Heart right ventricle (tissue), 16 donors: ENCODE data around the gene SF3B3. TPM values are rescaled to one million over a fixed set of nuclear protein-coding genes. Genes with fewer than 3 reads are reported as not detected.
A peak's percentile ranks its signal among the peaks of the same experiment; 100 is the strongest.

Experiments used
- ATAC-seq, 8 donors: fragments of 200-7000 bp; cut with Tn5 transposase; one replicate each; pipeline ENCODE4 v1.9.1; 2020; ENCODE audit warnings: mild to moderate bottlenecking in 8 of 8, moderate library complexity in 8 of 8, moderate number of reproducible peaks in 1 of 8
- DNase-seq, 2 donors: peaks; one replicate each; pipeline ENCODE4 v3.0.0-alpha.2; 2020
- H3K27ac ChIP-seq, 10 donors: fragments of 200-600 bp; sonication (generic) in 2 of 10; one replicate each; pipeline versions ENCODE4 v1.5.0 to v1.8.0; 2020 to 2022; ENCODE audit warnings: mild to moderate bottlenecking in 3 of 10
- H3K27me3 ChIP-seq, 7 donors: fragments of 200-600 bp; one replicate each; pipeline ENCODE4 v1.8.0; 2021 to 2022; ENCODE audit warnings: mild to moderate bottlenecking in 2 of 7
- H3K36me3 ChIP-seq, 9 donors: fragments of 200-600 bp; sonication (generic) in 1 of 9; one replicate each; pipeline versions ENCODE4 v1.5.0 to v1.8.0; 2020 to 2022; ENCODE audit warnings: mild to moderate bottlenecking in 2 of 9
- H3K4me1 ChIP-seq, 9 donors: fragments of 200-600 bp; sonication (generic) in 1 of 9; one replicate each; pipeline versions ENCODE4 v1.5.0 to v1.8.0; 2020 to 2022; ENCODE audit warnings: mild to moderate bottlenecking in 4 of 9
- H3K4me3 ChIP-seq, 10 donors: fragments of 200-600 bp; sonication (generic) in 2 of 10; one replicate each; pipeline versions ENCODE4 v1.5.0 to v1.8.0; 2020 to 2022; ENCODE audit warnings: mild to moderate bottlenecking in 7 of 10, moderate library complexity in 2 of 10
- H3K9me3 ChIP-seq, 11 donors: fragments of 200-600 bp in 10 of 11; sonication (generic) in 2 of 11; one replicate each; pipeline versions ENCODE4 v1.5.0 to v1.8.0; 2013 to 2022; ENCODE audit warnings: mild to moderate bottlenecking in 2 of 11, control low read depth in 1 of 11, moderate library complexity in 1 of 11
- CTCF ChIP-seq, 9 donors: fragments of 200-600 bp; sonication (generic) in 2 of 9; IDR thresholded peaks; one replicate each; pipeline versions ENCODE4 v1.5.0 to v1.8.0; 2021 to 2022; ENCODE audit warnings: antibody characterized with exemption in 9 of 9, mild to moderate bottlenecking in 5 of 9, moderate library complexity in 1 of 9
- WGBS, 2 donors: extraction: QIAGEN DNeasy Blood & Tissue Kit; methylation state at CpG; one replicate each; pipeline ENCODE4 v1.1.7; 2013; ENCODE audit warnings: inconsistent platforms in 1 of 2; 5-methylcytosine and 5-hydroxymethylcytosine counted together
- intact Hi-C, 10 donors: fragments of 100-400 bp; cut with DNase I; formaldehyde crosslinking; loops; one replicate each; pipeline versions ENCODE4 v1.11.1 to v1.14.2; 2022
- polyA plus RNA-seq, 2 donors: library from polyadenylated mRNA; stranded (reverse); fragments of 200-250 nt; gene quantifications; one replicate each; pipeline ENCODE4 v1.2.3, GENCODE V29; 2013
- total RNA-seq, 10 donors: library from RNA; stranded (reverse); fragmentation: NEBNext Ultra II Directional in 3 of 10; extraction: Animal tissue kit (Norgen Biotek cat#: 25700) in 3 of 10; gene quantifications; one replicate each; pipeline versions ENCODE4 v1.2.1 to v1.2.4, GENCODE V29; 2021 to 2023
- donor health status: Arrhythmogenic right ventricular cardiomyopathy.
- donor health status: ischemic (EF 13 %, LVEDD 7.1; RV severe dilation, severe dysfunction).
- donor health status: healthy with polysubstance abuse.
- donor health status: DM: no; HTN: yes; CAD: no.
- donor health status: DM: no; HTN: no; CAD: no.
- donor health status: ischemic (EF 25% LVEDD 6.9; RV normal size, moderate dysfunction).
- donor health status: ischemic (EF 25% LVEDD 5.7; RV mildly dilated, moderate dysfunction).
- donor health status: healthy.
- donor health status: DM: yes; HTN: yes; CAD: no.
- donor health status: Ischemic cardiomyopathy.
- donor health status: ischemic (EF 35%, LVEDD 5.7; RV mildly dilated, moderate dysfunction).
- donor health status: nonischemic (EF 11% LVEDD 7.7; RV severe dilation, severe dysfunction).
- donor health status: DM: yes; HTN: yes; CAD: no.
- donor health status: PGD.
- donor health status: ischemic (EF 29% LVEDD 5.4; RV normal size, mild dysfunction).
- donor health status: nonischemic (EF 23%, LVEDD 6.1; RV moderate dilation, normal function).

The SF3B3 gene
- total and polyA plus RNA-seq, 12 donors = 45.4 to 188 (median 159) TPM

GRCh38 chr16:70548936-70549335, 25.3 kb downstream of the SF3B3 start:
- Histone ChIP-seq H3K4me3 (no peak overlapping the region), H3K36me3 (peaks cover 0 to 100% (median 62%) of the 10 kb centered on the region in 9 donors), H3K27me3 (no peaks in the 10 kb centered on the region), H3K9me3 (no peaks in the 10 kb centered on the region), H3K27ac (no peak overlapping the region), H3K4me1 (peaks cover 0 to 30% (median 6%) of the 10 kb centered on the region in 9 donors)
- no peak for TF ChIP-seq CTCF (IDR thresholded peaks at IDR 0.05)
- intact Hi-C loops = no loop called here
- WGBS, 2 donors = 80 to 81% methylated on average over 2 of the region's 2 CpGs
- ATAC-seq (no peak), DNase-seq (no peak)

- H3K4me1 ChIP-seq = peaks cover 0 to 36% (median 6%) of the 10 kb centered on the region in 9 donors
- no peaks in the 10 kb centered on the region for H3K27me3 ChIP-seq
- intact Hi-C loops = no loop called here
- H3K36me3 ChIP-seq = peaks cover 0 to 100% (median 62%) of the 10 kb centered on the region in 9 donors
- no peak for DNase-seq
- peak in 2 of 8 donors; percentile 33 to 42 for ATAC-seq
- H3K27ac ChIP-seq = no peak overlapping the region
- H3K4me3 ChIP-seq = no peak overlapping the region
- no peaks in the 10 kb centered on the region for H3K9me3 ChIP-seq
- TF ChIP-seq CTCF (IDR thresholded peaks at IDR 0.05) = no peak
- 0 to 43% methylated on average over 1 of the region's 1 CpG for WGBS, 2 donors
Observed at GRCh38 chr16:70550082-70550481, 26.5 kb downstream of the SF3B3 start.

DNA sequence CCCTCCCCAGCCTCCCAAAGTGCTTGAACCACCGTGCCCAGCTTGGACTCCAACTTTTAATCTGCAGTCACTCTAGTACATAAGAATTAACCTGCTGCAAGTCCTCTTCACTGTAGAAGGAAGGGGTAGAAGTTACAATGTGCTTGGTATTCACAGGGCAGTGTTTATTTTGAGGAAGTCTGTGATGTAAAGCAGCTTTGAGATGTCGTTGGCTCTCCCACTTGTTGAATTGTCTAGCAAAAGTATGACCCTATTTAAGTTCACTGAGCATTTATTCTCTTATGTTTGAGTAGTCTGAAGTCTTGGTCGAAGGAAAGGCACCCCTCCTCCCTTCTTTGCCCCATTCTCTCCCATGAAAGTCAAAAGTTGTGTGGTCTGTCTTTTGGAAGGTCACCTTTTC, 28.2 kb downstream of the SF3B3 start:
- H3K27me3 ChIP-seq = no peaks in the 10 kb centered on the region
- no peak overlapping the region for H3K4me3 ChIP-seq
- peaks cover 0 to 36% (median 6%) of the 10 kb centered on the region in 9 donors for H3K4me1 ChIP-seq
- peaks cover 0 to 100% (median 67%) of the 10 kb centered on the region in 9 donors for H3K36me3 ChIP-seq
- 82 to 85% methylated on average over 3 of the region's 3 CpGs for WGBS, 2 donors
- intact Hi-C loops = no loop called here
- no peak overlapping the region for H3K27ac ChIP-seq
- H3K9me3 ChIP-seq = no peaks in the 10 kb centered on the region
- DNase-seq (no peak), ATAC-seq (no peak)
- TF ChIP-seq CTCF (IDR thresholded peaks at IDR 0.05) = no peak

- Histone ChIP-seq H3K9me3 (no peaks in the 10 kb centered on the region), H3K36me3 (peaks cover 0 to 100% (median 73%) of the 10 kb centered on the region in 9 donors), H3K4me3 (no peak overlapping the region), H3K27ac (peak overlapping the region in 1 of 10 donors; percentile 20), H3K4me1 (peaks cover 0 to 36% (median 6%) of the 10 kb centered on the region in 9 donors), H3K27me3 (no peaks in the 10 kb centered on the region)
- TF ChIP-seq CTCF (IDR thresholded peaks at IDR 0.05) = no peak
- no peak for DNase-seq
- WGBS, 2 donors = 95 to 96% methylated on average over 8 of the region's 8 CpGs
- intact Hi-C loops = no loop called here
- no peak for ATAC-seq
Observed at GRCh38 chr16:70552675-70553074, 29.1 kb downstream of the SF3B3 start.
